SK-N-SH treated with all-trans-retinoic acid at 6 μM for 48 hours (cell line): ENCODE results near the gene CHCHD6.

Experiments used
- BACH2 ChIP-seq: fragments of 250-450 bp; sonication (Bioruptor Pico); IDR thresholded peaks from 2 replicates; pipeline ENCODE4 v1.9.0; 2021; ENCODE audit warnings: mild to moderate bottlenecking, borderline replicate concordance
- CREB5 ChIP-seq: fragments of 250-450 bp; sonication (Bioruptor Pico); IDR thresholded peaks from 2 replicates; pipeline ENCODE4 v1.5.1; 2020; ENCODE audit warnings: low read depth, mild to moderate bottlenecking, moderate library complexity
- ESRRG ChIP-seq: fragments of 250-450 bp; sonication (Bioruptor Pico); IDR thresholded peaks from 2 replicates; pipeline ENCODE4 v1.6.1; 2021; ENCODE audit warnings: mild to moderate bottlenecking
- GLIS3 ChIP-seq: fragments of 250-450 bp; sonication (Bioruptor Pico); IDR thresholded peaks from 2 replicates; pipeline ENCODE4 v1.5.0; 2020; ENCODE audit warnings: mild to moderate bottlenecking, moderate library complexity
- ISL1 ChIP-seq: fragments of 250-450 bp; sonication (Bioruptor Pico); IDR thresholded peaks from 2 replicates; pipeline ENCODE4 v2.1.2; 2022; ENCODE audit warnings: mild to moderate bottlenecking, moderate library complexity
- PATZ1 ChIP-seq: fragments of 250-450 bp; sonication (Bioruptor Pico); IDR thresholded peaks from 2 replicates; pipeline ENCODE4 v1.8.0; 2020; ENCODE audit warnings: mild to moderate bottlenecking, moderate library complexity, borderline replicate concordance
- ZC3H10 ChIP-seq: fragments of 250-450 bp; sonication (Bioruptor Pico); IDR thresholded peaks from 2 replicates; pipeline ENCODE4 v1.5.1; 2021; ENCODE audit warnings: mild to moderate bottlenecking, moderate library complexity
- ZFP30 ChIP-seq: fragments of 450-650 bp; formaldehyde crosslinking; IDR thresholded peaks from 2 replicates; pipeline ENCODE4 v1.5.0; 2022; ENCODE audit warnings: mild to moderate bottlenecking, moderate library complexity

GRCh38 chr3:126780666-126781065, 76.6 kb downstream of the CHCHD6 start:
- no peak for TF ChIP-seq GLIS3
- TF ChIP-seq CREB5 (CRISPR knock-in tag): no peak
- no peak for TF ChIP-seq BACH2 (CRISPR knock-in tag)
- TF ChIP-seq PATZ1: no peak
- TF ChIP-seq ISL1 (CRISPR knock-in tag): no peak
- TF ChIP-seq ZFP30: no peak
- no peak for TF ChIP-seq ZC3H10 (CRISPR knock-in tag)
- TF ChIP-seq ESRRG (CRISPR knock-in tag): no peak
